ENCODE results near the gene PATZ1.
"Not testable (repeated sequence)": the region's sequence is repeated elsewhere in the genome, so short reads cannot be mapped to it uniquely, and the experiment has no call there.

The PATZ1 gene, protein sequence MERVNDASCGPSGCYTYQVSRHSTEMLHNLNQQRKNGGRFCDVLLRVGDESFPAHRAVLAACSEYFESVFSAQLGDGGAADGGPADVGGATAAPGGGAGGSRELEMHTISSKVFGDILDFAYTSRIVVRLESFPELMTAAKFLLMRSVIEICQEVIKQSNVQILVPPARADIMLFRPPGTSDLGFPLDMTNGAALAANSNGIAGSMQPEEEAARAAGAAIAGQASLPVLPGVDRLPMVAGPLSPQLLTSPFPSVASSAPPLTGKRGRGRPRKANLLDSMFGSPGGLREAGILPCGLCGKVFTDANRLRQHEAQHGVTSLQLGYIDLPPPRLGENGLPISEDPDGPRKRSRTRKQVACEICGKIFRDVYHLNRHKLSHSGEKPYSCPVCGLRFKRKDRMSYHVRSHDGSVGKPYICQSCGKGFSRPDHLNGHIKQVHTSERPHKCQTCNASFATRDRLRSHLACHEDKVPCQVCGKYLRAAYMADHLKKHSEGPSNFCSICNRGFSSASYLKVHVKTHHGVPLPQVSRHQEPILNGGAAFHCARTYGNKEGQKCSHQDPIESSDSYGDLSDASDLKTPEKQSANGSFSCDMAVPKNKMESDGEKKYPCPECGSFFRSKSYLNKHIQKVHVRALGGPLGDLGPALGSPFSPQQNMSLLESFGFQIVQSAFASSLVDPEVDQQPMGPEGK

DNA sequence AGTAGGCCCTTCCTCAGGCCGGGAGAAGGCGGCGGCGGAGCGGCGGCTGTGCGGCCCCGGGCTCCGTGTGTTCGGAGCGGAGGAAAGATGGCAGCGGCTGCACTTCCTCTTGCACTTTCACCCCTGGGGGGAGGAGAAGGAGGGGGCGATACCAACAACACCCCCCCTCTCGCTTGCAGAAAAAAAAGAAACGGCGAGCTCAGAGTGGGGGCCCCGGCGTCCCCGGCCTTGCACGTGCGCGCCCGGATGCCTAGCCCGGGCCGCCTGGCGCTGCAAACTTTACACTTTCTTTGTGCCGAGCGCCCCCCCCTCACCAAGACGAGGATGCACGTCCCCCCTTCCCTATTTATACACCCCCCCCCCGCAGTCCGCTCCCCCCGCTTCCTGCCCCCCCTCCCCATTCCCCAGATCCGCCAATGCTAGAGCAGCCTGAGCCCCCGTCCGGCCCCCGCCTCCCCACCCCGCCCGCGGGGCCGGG, at the start of gene PATZ1:
PATZ1 (minus strand) TSS at position 92 of the 478 bp plus-strand sequence. CDS start 744 bp downstream, outside the sequence.
- DNase-seq = peak; percentile 82

DNA sequence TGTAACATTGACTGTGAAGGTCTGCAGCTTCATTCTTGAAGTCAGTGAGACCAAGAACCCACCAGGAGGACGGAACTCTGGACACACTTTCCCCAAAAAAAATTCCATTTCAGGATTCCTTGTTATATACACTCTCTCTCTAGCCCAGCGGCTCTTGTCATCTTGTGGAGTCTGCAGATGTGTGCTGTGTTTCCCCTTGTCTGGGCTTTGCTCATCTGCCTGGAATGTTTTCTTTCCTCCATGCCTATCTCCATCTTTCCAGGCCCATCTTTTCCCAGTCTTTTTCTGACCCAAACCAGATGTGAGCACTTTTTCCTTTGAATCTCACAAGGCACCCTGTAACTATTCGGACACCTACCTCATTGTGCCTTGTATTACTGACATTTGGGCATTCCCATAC, 48.2 kb upstream of the PATZ1 start:
- DNase-seq = no peak

DNA sequence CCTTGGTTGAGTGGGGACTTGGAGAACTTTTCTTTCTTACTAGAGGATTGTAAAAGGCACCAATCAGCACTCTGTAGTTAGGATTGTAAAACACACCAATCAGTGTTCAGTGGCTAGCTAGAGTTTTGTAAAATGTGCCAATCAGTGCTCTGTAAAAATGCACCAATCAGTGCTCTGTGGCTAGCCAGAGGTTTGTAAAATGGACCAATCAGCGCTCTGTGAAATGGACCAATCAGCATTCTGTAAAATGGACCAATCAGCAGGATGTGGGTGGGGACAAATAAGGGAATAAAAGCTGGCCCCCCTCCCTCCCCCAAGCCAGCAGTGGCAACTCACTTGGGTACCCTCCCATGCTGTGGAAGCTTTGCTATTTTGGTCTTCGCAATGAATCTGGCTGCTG, 47.7 kb upstream of the PATZ1 start:
- no peak for DNase-seq

DNA sequence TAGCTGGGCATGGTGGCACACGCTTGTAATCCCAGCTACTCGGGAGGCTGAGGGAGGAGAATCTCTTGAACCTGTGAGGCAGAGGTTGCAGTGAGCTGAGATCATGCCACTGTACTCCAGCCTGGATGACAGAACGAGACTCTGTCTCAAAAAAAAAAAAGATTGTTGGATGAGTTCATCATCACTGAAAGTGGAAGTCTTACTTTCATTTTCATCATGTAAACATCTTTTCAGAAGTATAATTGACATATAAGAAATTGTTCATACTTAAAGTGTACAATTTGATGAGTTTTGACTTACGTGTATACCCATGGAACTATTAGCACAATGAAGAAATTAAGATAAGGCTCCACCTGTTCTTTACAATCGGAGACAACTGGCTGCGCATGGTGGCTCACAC, 32.5 kb upstream of the PATZ1 start:
- not testable (repeated sequence) for DNase-seq

DNA sequence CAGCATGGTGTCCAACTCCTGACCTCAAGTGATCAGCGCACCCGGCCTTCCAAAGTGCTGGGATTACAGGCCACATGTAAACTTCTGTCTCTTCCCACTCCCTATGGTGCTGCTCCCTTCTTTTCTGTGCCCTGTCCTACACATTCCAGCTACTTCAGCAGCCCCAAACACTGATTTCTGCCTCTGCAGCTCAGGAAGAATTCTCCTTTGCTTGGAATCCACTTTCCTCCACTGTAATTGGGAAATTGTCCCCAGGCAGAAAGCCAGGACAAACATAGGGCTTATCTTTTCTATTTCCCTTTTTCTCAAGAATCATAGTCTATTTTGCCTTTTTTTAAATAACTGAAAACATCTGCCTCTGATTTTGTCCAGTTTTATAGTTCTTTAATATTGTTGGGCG, 32.0 kb upstream of the PATZ1 start:
- DNase-seq = no peak

DNA sequence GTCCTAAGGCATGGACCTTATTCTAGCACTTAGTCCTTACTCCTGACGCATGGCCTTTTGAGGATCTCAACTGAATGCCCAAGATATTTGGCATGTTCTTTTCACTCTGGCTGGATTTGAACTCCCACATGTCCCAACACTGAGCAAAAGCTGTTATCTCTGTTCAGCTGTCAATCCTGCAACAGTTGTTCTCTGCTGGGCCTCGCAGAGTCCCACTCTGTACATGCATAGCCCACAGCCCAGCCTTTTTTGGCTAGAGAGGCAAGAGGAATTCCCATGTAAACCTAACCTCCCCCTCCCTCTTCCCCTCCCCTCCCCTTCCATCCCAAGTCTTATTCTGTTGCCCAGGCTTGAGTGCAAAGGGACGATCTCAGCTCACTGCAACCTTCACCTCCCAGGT, 31.5 kb upstream of the PATZ1 start:
- no peak for DNase-seq

DNA sequence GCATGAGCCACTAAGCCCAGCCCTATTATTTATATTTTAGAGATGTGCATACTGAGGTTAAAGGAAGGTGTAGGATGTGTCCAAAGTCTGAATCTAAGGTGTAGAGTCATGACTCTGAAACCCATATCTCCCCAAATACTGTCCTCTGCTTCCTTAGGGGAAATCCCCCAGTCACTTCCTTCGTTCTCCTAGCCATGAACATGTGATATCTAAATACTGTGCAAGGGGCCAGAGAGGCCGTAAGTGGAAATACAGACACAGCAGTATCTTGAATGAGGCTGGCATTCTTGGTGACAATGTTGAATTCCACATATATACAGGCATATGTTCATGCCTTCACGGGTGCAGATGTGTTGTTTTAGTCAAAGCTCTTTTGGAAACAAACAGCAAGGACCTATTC, 21.3 kb upstream of the PATZ1 start:
- no peak for DNase-seq

DNA sequence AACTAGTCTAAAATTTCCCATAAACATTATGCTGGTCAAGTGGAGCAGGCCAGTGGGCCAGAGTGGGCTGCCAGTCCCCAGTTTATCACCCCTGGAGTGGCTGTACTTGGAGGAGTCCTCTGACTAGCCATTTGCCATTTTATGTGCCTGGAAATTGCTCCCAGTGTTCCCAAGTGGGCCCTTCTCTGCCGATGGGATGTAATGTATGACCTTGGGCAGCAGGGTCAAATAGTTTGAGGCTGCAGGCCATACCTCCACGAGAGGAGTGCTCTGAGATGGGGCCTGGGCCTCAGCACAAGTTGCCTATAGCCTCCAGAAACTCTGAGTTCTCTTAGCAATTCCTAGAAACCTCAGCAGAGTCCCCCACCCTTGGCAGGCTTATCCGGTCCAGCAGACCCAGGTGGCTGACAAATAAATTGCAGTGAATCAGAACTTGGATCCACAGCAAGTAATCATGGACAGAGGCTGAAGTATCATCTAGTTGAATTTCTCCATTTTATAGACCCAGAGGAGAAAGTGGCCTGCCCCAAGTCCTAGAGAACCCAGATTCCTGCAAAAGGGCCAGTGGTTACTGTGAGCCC, 17.8 kb upstream of the PATZ1 start:
- no peak for DNase-seq

DNA sequence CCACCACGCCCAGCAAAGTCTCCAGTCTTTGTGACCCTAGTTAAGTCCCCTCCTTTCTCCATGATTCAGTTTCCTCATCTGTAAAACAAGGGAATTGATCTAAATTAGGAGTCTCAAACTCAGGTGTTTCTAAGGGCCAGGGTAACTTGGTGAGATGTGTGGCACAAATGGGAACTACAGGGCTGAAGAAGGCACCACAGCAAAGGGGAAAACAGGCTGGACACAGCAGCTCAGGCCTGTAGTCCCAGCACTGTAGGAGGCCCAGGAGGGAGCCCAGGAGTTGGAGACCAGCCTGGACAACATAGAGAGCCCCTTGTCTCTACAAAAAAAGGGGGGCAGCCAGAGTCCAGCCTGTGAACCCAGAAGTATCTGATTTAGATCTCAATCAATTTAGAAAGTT, 15.6 kb upstream of the PATZ1 start:
- DNase-seq = no peak

DNA sequence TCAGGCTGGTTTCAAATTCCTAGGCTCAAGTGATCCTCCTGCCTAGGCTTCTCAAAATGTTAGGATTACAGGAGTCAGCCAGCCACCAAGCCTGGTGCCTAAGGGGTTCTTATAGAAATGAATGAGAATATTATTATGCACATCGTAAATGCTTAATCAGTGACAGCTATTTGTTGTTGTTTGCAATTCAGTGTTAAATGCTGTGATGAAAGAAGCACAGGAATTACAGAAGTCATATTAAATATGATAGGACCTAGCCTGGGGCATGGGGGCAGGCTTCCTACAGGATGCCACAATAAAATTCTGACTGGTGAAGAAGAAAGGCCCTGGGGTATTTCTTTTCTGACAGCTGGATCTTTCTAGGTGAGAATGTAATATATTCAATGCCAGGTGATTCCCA, 13.9 kb upstream of the PATZ1 start:
- DNase-seq = no peak

DNA sequence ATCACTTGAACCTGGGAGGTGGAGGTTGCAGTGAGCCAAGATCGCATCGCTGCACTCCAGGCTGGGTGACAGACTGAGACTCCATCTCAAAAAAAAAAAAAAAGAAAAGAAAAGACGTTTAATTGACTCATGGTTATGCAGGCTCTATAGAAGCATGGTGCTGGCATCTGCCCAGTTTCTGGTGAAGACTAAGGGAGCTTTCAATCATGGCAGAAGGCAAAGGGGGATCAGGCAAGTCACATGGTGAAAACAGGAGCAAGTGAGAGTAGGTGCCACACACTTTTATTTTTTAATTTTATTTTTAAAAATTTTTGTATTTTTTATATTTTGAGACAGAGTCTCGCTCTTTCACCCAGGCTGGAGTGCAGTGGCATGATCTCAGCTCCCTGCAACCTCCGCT, 8.4 kb upstream of the PATZ1 start:
- DNase-seq = no peak

DNA sequence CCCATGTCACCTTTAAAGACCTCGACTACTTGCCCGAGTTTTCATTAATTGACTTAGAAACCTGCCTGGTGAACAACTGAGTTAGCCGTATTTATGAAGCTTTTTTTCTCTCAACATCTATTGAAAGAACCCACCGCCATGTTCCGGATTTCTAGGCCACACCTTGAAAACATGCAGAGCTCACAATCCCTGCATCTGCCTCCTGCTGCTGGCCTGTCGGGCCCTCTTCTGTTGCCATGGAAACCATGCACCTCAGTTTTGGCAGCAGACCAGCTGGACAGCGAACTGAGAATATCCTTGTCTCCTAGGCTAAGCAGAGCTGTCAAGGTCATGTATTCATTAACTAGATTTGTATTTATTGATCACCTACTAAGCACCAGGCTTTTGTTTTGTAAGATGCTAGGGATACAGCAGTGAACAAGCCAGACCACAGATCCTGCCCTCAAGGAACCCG, 4.3 kb upstream of the PATZ1 start:
- peak; percentile 41 for DNase-seq

DNA sequence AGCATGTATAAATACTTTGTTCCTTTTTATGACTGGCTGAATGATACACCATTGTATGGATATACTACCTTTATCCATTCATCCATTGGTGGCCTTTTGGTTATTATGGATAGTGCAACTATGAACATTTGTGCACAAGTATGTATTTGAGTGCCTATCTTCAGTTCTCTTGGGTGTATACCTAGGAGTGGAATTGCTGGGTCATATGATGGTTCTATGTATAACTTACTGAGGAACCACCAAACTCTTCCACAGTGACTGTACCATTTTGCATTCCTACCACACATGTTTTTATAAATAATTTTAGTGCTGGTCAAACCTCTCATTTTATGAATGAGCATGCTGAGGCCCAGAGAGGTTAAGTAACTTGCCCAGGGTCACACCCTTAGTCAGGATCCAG, 3.8 kb upstream of the PATZ1 start:
- DNase-seq = no peak

DNA sequence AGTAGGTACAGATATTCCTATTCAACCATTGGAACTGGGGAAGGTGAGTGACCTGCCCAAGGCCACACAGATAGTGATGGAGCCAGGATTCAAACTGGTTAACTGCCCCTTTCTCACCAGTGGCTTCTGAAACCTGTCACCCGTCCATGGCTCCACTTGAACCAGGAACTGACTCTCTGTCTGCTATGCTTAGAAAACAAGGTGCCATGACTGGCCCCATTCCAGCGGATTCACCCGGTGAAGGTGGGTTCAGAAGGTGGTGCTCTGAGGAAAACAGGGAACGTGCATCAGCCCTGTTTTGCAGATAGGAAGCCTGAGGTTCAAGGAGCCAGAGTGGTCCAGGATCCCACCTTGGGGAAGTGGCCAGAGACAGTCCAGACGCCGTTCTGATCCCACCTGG, 2.6 kb upstream of the PATZ1 start:
- no peak for DNase-seq

DNA sequence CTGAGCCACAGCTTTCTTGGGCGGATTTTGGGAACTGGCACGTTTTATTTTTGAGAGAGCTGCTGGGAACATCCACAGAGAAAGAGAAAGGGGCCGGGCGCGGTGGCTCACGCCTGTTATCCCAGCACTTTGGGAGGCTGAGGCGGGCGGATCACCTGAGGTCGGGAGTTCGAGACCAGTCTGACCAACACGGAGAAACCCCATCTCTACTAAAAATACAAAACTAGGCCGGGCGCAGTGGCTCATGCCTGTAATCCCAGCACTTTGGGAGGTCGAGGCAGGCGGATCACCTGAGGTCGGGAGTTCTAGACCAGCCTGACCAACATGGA, 1.8 kb upstream of the PATZ1 start:
- DNase-seq = not testable (repeated sequence)

DNA sequence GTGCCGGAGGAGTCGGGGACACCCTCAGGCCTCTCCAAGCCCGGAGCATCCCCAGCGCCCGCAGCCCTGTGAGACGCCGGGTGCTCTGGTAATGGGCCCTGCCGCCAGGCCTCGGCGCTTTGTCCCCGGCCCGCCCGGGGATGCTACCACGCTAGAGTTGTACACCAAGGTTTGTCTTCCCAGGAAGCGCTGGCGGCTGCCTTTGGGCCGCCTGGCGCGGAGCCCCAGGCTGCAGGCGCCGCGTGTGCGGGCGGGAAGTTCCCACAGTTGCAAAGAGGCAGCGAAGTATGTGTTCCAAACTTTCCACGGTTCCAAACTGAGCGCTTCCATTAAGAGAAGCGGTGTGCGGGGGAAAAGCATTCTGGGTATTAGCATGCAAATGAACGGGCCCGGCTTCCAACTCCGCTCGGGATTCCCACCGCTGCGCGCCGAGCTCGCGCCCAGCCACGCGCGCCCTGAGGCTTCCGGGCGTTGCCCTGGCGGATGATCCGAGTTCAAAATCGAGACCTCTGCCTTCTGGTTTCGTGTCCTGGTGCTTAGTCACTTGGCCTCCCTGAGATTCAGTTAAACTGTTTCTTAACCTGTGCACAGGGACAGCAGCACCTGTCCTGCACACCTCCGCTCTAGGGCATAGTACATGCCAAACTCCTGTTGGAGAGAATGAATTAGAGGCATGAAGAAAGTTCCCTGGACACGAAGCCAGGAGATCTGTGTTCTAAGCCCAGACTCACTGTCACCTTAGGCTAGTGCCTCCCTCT, 1.3 kb upstream of the PATZ1 start:
- DNase-seq = peak; percentile 56

DNA sequence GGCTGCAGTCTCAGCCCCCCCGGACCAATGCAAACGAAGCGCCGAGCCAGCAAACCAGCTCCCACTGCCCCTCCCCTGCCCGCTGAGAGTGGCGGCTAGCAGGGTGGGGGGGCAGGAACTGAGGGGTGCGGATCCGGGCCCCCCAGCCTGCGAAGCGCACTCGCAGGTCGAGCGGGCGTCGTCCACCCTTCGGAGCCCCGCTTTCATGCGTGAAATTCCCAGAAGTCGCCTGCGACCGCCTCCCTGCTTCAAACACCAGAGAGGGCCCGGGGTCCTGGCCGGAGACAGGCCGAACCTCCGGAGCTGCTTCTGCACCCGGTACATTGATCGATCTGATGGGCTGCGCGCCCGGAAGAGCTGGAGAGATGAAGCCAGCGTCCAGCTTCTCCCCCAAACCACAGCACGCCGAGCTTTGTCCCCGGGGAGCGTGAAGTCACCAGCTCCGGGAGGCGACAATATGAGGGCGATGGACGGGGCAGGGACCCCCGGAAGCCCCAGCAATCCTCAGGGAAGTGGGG, 646 bp upstream of the PATZ1 start:
- DNase-seq = peak; percentile 38

DNA sequence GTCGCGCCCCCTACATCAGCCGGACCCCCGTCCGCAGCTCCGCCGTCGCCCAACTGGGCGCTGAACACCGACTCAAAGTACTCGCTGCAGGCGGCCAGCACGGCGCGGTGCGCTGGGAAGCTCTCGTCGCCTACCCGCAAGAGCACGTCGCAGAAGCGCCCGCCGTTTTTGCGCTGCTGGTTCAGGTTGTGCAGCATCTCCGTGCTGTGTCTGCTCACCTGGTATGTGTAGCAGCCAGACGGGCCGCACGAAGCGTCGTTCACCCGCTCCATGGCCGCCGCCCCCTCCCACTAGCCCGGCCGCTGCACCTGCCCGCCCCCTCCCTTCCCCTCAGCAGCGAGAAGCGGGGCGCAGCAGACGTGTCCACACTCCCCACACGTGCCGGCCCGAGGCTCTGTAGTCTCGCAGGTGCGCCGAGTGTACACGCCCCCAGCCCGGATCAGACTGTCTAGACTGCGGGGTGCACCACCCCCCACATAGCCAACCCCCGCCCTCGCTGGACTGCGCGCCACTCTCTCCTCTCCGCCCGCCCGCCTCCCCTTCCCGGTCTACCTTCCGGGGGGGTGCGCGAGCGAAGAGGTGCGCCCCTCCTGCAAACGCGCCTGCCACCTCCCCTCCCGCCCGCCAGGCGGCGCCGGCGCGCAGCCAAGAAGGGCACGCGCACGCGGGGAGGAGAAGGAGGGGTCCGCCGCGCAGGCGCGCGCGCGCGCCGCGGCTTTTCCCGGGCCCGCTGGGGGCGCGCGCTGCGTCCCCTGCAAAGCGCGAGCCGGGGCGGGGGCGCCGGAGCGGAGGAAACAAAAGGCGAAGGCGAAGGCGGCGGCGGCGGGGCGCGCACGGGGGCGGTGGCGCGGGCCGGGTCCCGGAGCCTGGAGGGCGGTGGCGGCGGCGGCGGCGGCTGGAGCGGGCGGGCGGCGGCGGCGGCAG, 553 bp downstream of the PATZ1 start:
- peak; percentile 90 for DNase-seq

DNA sequence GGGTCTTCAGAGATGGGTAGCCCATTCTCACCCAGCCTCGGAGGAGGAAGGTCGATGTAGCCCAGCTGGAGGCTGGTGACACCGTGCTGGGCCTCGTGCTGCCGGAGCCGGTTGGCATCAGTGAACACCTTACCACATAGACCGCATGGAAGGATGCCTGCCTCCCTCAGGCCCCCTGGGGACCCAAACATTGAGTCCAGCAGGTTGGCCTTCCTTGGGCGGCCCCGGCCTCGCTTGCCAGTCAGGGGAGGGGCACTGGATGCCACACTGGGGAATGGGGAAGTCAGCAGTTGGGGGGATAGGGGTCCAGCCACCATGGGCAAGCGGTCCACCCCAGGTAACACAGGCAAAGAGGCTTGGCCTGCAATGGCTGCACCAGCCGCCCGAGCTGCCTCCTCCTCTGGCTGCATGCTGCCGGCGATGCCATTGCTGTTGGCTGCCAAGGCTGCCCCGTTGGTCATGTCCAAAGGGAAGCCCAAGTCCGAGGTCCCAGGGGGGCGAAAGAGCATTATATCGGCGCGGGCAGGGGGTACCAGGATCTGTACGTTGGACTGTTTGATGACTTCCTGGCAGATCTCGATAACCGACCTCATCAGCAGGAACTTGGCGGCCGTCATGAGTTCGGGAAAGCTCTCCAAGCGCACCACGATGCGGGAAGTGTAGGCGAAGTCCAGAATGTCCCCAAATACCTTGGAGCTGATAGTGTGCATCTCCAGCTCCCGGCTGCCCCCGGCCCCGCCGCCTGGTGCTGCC, 1.4 kb downstream of the PATZ1 start:
- peak; percentile 8 for DNase-seq

DNA sequence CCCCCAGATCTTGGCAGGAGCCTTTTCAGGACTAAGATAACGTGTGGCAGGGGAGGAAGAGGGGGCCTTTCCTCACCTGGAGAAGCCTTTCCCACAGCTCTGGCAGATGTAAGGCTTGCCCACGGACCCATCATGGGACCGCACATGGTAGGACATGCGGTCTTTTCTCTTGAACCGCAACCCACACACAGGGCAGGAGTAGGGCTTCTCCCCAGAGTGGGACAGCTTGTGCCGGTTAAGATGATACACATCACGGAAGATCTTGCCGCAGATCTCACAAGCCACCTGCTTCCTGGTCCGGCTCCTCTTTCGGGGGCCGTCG, 1.9 kb downstream of the PATZ1 start:
- no peak for DNase-seq
